Measurements from ENCODE around the gene ANO10. TPM values are rescaled to one million over a fixed set of nuclear protein-coding genes. Genes with fewer than 3 reads are reported as not detected.
"Not testable (repeated sequence)": the region's sequence is repeated elsewhere in the genome, so short reads cannot be mapped to it uniquely, and the experiment has no call there.

The ANO10 gene
- total and polyA plus RNA-seq, 4 donors: 33.7 to 44.2 (median 38.3) TPM

GRCh38 chr3:43584043-43584826, 37.6 kb downstream of the ANO10 start:
- WGBS (ENCODE audit: insufficient coverage): 97% methylated on average over 8 of the region's 14 CpGs
- DNase-seq (ENCODE audit: low read depth in 4 of 6, low spot score in 6 of 6): no peak
- Histone ChIP-seq H3K27me3 (ENCODE audit: control insufficient read depth, insufficient read depth, low read length) (no peaks in the 10 kb centered on the region), H3K27ac (ENCODE audit: low read depth, low read length) (no peak overlapping the region), H3K4me3 (ENCODE audit: low read depth, low read length) (no peak overlapping the region), H3K36me3 (ENCODE audit: control insufficient read depth, insufficient read depth, low read length) (peaks cover 2% of the 10 kb centered on the region), H3K4me1 (ENCODE audit: control insufficient read depth, insufficient read depth, low read length) (no peaks in the 10 kb centered on the region), H3K9me3 (ENCODE audit: control insufficient read depth, insufficient read depth, low read length) (no peaks in the 10 kb centered on the region)

- WGBS (ENCODE audit: insufficient coverage): 100% methylated on average over 4 of the region's 4 CpGs
- no peak overlapping the region for H3K27ac ChIP-seq (ENCODE audit: low read depth, low read length)
Measured at GRCh38 chr3:43583481-43583880, 38.3 kb downstream of the ANO10 start.

GRCh38 chr3:43582866-43583265, 38.9 kb downstream of the ANO10 start:
- H3K36me3 ChIP-seq (ENCODE audit: control insufficient read depth, insufficient read depth, low read length): peaks cover 2% of the 10 kb centered on the region
- no peaks in the 10 kb centered on the region for H3K27me3 ChIP-seq (ENCODE audit: control insufficient read depth, insufficient read depth, low read length)
- H3K4me1 ChIP-seq (ENCODE audit: control insufficient read depth, insufficient read depth, low read length): no peaks in the 10 kb centered on the region
- no peaks in the 10 kb centered on the region for H3K9me3 ChIP-seq (ENCODE audit: control insufficient read depth, insufficient read depth, low read length)
- no CpG with 5 or more reads among the region's 1 CpG for WGBS (ENCODE audit: insufficient coverage)
- no peak overlapping the region for H3K4me3 ChIP-seq (ENCODE audit: low read depth, low read length)
- no peak for DNase-seq (ENCODE audit: low read depth in 4 of 6, low spot score in 6 of 6)
- no peak overlapping the region for H3K27ac ChIP-seq (ENCODE audit: low read depth, low read length)

More at GRCh38 chr3:43583481-43583880, 38.3 kb downstream of the ANO10 start:
- Histone ChIP-seq H3K27me3 (ENCODE audit: control insufficient read depth, insufficient read depth, low read length) (no peaks in the 10 kb centered on the region), H3K9me3 (ENCODE audit: control insufficient read depth, insufficient read depth, low read length) (no peaks in the 10 kb centered on the region), H3K4me1 (ENCODE audit: control insufficient read depth, insufficient read depth, low read length) (no peaks in the 10 kb centered on the region), H3K4me3 (ENCODE audit: low read depth, low read length) (no peak overlapping the region), H3K36me3 (ENCODE audit: control insufficient read depth, insufficient read depth, low read length) (peaks cover 2% of the 10 kb centered on the region)
- no peak for DNase-seq (ENCODE audit: low read depth in 4 of 6, low spot score in 6 of 6)

- Histone ChIP-seq H3K4me3 (ENCODE audit: low read depth, low read length) (no peak overlapping the region), H3K27me3 (ENCODE audit: control insufficient read depth, insufficient read depth, low read length) (no peaks in the 10 kb centered on the region), H3K36me3 (ENCODE audit: control insufficient read depth, insufficient read depth, low read length) (peaks cover 2% of the 10 kb centered on the region), H3K27ac (ENCODE audit: low read depth, low read length) (no peak overlapping the region), H3K4me1 (ENCODE audit: control insufficient read depth, insufficient read depth, low read length) (no peaks in the 10 kb centered on the region), H3K9me3 (ENCODE audit: control insufficient read depth, insufficient read depth, low read length) (no peaks in the 10 kb centered on the region)
- no peak for DNase-seq (ENCODE audit: low read depth in 4 of 6, low spot score in 6 of 6)
- no CpG with 5 or more reads among the region's 2 CpGs for WGBS (ENCODE audit: insufficient coverage)
Measured at GRCh38 chr3:43581343-43581742, 40.5 kb downstream of the ANO10 start.

GRCh38 chr3:43580181-43580580, 41.6 kb downstream of the ANO10 start:
- whole genome bisulfite sequencing (ENCODE audit: insufficient coverage): 90% methylated on average over 4 of the region's 6 CpGs
- Histone ChIP-seq H3K9me3 (ENCODE audit: control insufficient read depth, insufficient read depth, low read length) (no peaks in the 10 kb centered on the region), H3K27me3 (ENCODE audit: control insufficient read depth, insufficient read depth, low read length) (no peaks in the 10 kb centered on the region), H3K4me1 (ENCODE audit: control insufficient read depth, insufficient read depth, low read length) (no peaks in the 10 kb centered on the region), H3K27ac (ENCODE audit: low read depth, low read length) (no peak overlapping the region), H3K36me3 (ENCODE audit: control insufficient read depth, insufficient read depth, low read length) (peaks cover 2% of the 10 kb centered on the region), H3K4me3 (ENCODE audit: low read depth, low read length) (no peak overlapping the region)
- DNase-seq (ENCODE audit: low read depth in 4 of 6, low spot score in 6 of 6): no peak

- no peaks in the 10 kb centered on the region for H3K36me3 ChIP-seq (ENCODE audit: control insufficient read depth, insufficient read depth, low read length)
- H3K27ac ChIP-seq (ENCODE audit: low read depth, low read length): no peak overlapping the region
- DNase-seq (ENCODE audit: low read depth in 4 of 6, low spot score in 6 of 6): no peak
- H3K9me3 ChIP-seq (ENCODE audit: control insufficient read depth, insufficient read depth, low read length): no peaks in the 10 kb centered on the region
- no peak overlapping the region for H3K4me3 ChIP-seq (ENCODE audit: low read depth, low read length)
- H3K27me3 ChIP-seq (ENCODE audit: control insufficient read depth, insufficient read depth, low read length): no peaks in the 10 kb centered on the region
- WGBS (ENCODE audit: insufficient coverage): no CpG with 5 or more reads among the region's 2 CpGs
- no peaks in the 10 kb centered on the region for H3K4me1 ChIP-seq (ENCODE audit: control insufficient read depth, insufficient read depth, low read length)
Measured at GRCh38 chr3:43573576-43573975, 48.2 kb downstream of the ANO10 start.

GRCh38 chr3:43565661-43566341, 56.0 kb downstream of the ANO10 start:
- not testable (repeated sequence) for H3K36me3 ChIP-seq (ENCODE audit: control insufficient read depth, insufficient read depth, low read length); H3K27me3 ChIP-seq (ENCODE audit: control insufficient read depth, insufficient read depth, low read length); H3K9me3 ChIP-seq (ENCODE audit: control insufficient read depth, insufficient read depth, low read length); DNase-seq (ENCODE audit: low read depth in 4 of 6, low spot score in 6 of 6); H3K4me1 ChIP-seq (ENCODE audit: control insufficient read depth, insufficient read depth, low read length); H3K27ac ChIP-seq (ENCODE audit: low read depth, low read length); H3K4me3 ChIP-seq (ENCODE audit: low read depth, low read length)
- 87% methylated on average over 11 of the region's 30 CpGs for WGBS (ENCODE audit: insufficient coverage)

- no peak overlapping the region for H3K27ac ChIP-seq (ENCODE audit: low read depth, low read length)
- DNase-seq (ENCODE audit: low read depth in 4 of 6, low spot score in 6 of 6): no peak
- H3K4me1 ChIP-seq (ENCODE audit: control insufficient read depth, insufficient read depth, low read length): no peaks in the 10 kb centered on the region
- H3K27me3 ChIP-seq (ENCODE audit: control insufficient read depth, insufficient read depth, low read length): no peaks in the 10 kb centered on the region
- H3K4me3 ChIP-seq (ENCODE audit: low read depth, low read length): no peak overlapping the region
- no peaks in the 10 kb centered on the region for H3K9me3 ChIP-seq (ENCODE audit: control insufficient read depth, insufficient read depth, low read length)
- H3K36me3 ChIP-seq (ENCODE audit: control insufficient read depth, insufficient read depth, low read length): peaks cover 2% of the 10 kb centered on the region
Measured at GRCh38 chr3:43559961-43560360, 61.9 kb downstream of the ANO10 start.

GRCh38 chr3:43558171-43558570, 63.6 kb downstream of the ANO10 start:
- Histone ChIP-seq H3K4me1 (ENCODE audit: control insufficient read depth, insufficient read depth, low read length) (no peaks in the 10 kb centered on the region), H3K27me3 (ENCODE audit: control insufficient read depth, insufficient read depth, low read length) (no peaks in the 10 kb centered on the region), H3K27ac (ENCODE audit: low read depth, low read length) (no peak overlapping the region), H3K9me3 (ENCODE audit: control insufficient read depth, insufficient read depth, low read length) (no peaks in the 10 kb centered on the region), H3K36me3 (ENCODE audit: control insufficient read depth, insufficient read depth, low read length) (peaks cover 6% of the 10 kb centered on the region), H3K4me3 (ENCODE audit: low read depth, low read length) (no peak overlapping the region)
- 78% methylated on average over 1 of the region's 1 CpG for WGBS (ENCODE audit: insufficient coverage)
- DNase-seq (ENCODE audit: low read depth in 4 of 6, low spot score in 6 of 6): no peak

All from spinal cord (tissue), 10 donors.